Measurements from ENCODE around the gene MACROD2.

Gene MACROD2

GRCh38 chr20:14312001-14312400 is 316.7 kb downstream of the MACROD2 start:
- ChIA-PET CTCF (no interaction called here), POLR2A (ENCODE audit: low non-redundant PET) (no interaction called here)
- H3K27ac ChIP-seq = no peak overlapping the region
- no peak for TF ChIP-seq CTCF (conservative IDR thresholded peaks at IDR 0.05; ENCODE audit: low read depth)
- DNase-seq (ENCODE audit: low spot score) = no peak

- TF ChIP-seq CTCF (conservative IDR thresholded peaks at IDR 0.05; ENCODE audit: low read depth) = no peak
- CTCF ChIA-PET = no interaction called here
Measured at GRCh38 chr20:14313341-14314020, 318.2 kb downstream of the MACROD2 start.

GRCh38 chr20:14319704-14320103 is 324.4 kb downstream of the MACROD2 start:
- no peak overlapping the region for H3K27ac ChIP-seq
- CTCF ChIA-PET = no interaction called here
- POLR2A ChIA-PET (ENCODE audit: low non-redundant PET) = no interaction called here
- TF ChIP-seq CTCF (conservative IDR thresholded peaks at IDR 0.05; ENCODE audit: low read depth) = no peak
- no peak for DNase-seq (ENCODE audit: low spot score)

More at GRCh38 chr20:14313341-14314020, 318.2 kb downstream of the MACROD2 start:
- DNase-seq (ENCODE audit: low spot score) = no peak
- POLR2A ChIA-PET (ENCODE audit: low non-redundant PET) = no interaction called here
- H3K27ac ChIP-seq = no peak overlapping the region

- H3K27ac ChIP-seq = no peak overlapping the region
- no peak for DNase-seq (ENCODE audit: low spot score)
- TF ChIP-seq CTCF (conservative IDR thresholded peaks at IDR 0.05; ENCODE audit: low read depth) = no peak
- CTCF ChIA-PET = interaction anchor here (0.7 kb wide), 1 partner anchor 1610 kb away, joined by 3 read pairs; no protein-coding TSS in a partner anchor
- POLR2A ChIA-PET (ENCODE audit: low non-redundant PET) = no interaction called here
Measured at GRCh38 chr20:14331646-14332045, 336.3 kb downstream of the MACROD2 start.

GRCh38 chr20:14332866-14333265 is 337.6 kb downstream of the MACROD2 start:
- TF ChIP-seq CTCF (conservative IDR thresholded peaks at IDR 0.05; ENCODE audit: low read depth) = no peak
- ChIA-PET POLR2A (ENCODE audit: low non-redundant PET) (no interaction called here), CTCF (interaction anchor here (0.8 kb wide), 1 partner anchor 15 kb away, joined by 3 read pairs; no protein-coding TSS in a partner anchor)
- no peak overlapping the region for H3K27ac ChIP-seq
- no peak for DNase-seq (ENCODE audit: low spot score)

GRCh38 chr20:14333721-14334120 is 338.4 kb downstream of the MACROD2 start:
- DNase-seq (ENCODE audit: low spot score) = no peak
- H3K27ac ChIP-seq = no peak overlapping the region
- TF ChIP-seq CTCF (conservative IDR thresholded peaks at IDR 0.05; ENCODE audit: low read depth) = no peak
- CTCF ChIA-PET = interaction anchor here (0.5 to 0.7 kb wide), 7 partner anchors 28 to 1457 kb away, joined by 3 to 4 read pairs (median 3); no protein-coding TSS in a partner anchor
- POLR2A ChIA-PET (ENCODE audit: low non-redundant PET) = no interaction called here
